ENCODE results near the gene PSTK. TPM values are rescaled to one million over a fixed set of nuclear protein-coding genes. Genes with fewer than 3 reads are reported as not detected.

Gene PSTK
- total and polyA plus RNA-seq, 2 experiments from 2014 or later = 1.4 to 7.0 TPM

- H3K9me3 ChIP-seq (ENCODE audit: low read depth) = no peaks in the 10 kb centered on the region
- H3K79me2 ChIP-seq (ENCODE audit: insufficient read depth) = no peaks in the 10 kb centered on the region
- H3K4me1 ChIP-seq (ENCODE audit: insufficient read depth) = no peaks in the 10 kb centered on the region
- H3K4me2 ChIP-seq (ENCODE audit: unreplicated experiment) = no peak overlapping the region
- no peak overlapping the region for H3K4me3 ChIP-seq
- H3K9ac ChIP-seq = no peak overlapping the region
- DNase-seq = no peak
- H3K27me3 ChIP-seq (replicated peaks; ENCODE audit: insufficient read depth) = no peaks in the 10 kb centered on the region
- no peak overlapping the region for H2AFZ ChIP-seq
- in situ Hi-C loops (cut with MboI) = no loop called here
- H3K27ac ChIP-seq = no peak overlapping the region
- H3K36me3 ChIP-seq (ENCODE audit: low read depth) = no peaks in the 10 kb centered on the region
- no peaks in the 10 kb centered on the region for H3F3A ChIP-seq (ENCODE audit: insufficient read depth)
- 79 to 81% methylated on average over 4 of the region's 4 CpGs for WGBS, 2 experiments (ENCODE audit: low coverage in 1 of 2, low lambda C conversion rate in 2 of 2, missing lambda C conversion rate in 2 of 2)
- H4K20me1 ChIP-seq (ENCODE audit: insufficient read depth) = no peaks in the 10 kb centered on the region
- no peaks in the 10 kb centered on the region for H3K9me2 ChIP-seq (ENCODE audit: insufficient read depth)
- no peak for TF ChIP-seq EZH2phosphoT487 (IDR thresholded peaks at IDR 0.05; ENCODE audit: insufficient read depth, low read depth)
- TF ChIP-seq EZH2 (IDR thresholded peaks at IDR 0.05; ENCODE audit: insufficient read depth, poor library complexity, severe bottlenecking) = no peak
These were observed 36.0 kb downstream of the PSTK start for GRCh38 chr10:123016228-123016627.

- no peaks in the 10 kb centered on the region for H3K9me2 ChIP-seq (ENCODE audit: insufficient read depth)
- in situ Hi-C loops (cut with MboI) = no loop called here
- H3K27me3 ChIP-seq (replicated peaks; ENCODE audit: insufficient read depth) = no peaks in the 10 kb centered on the region
- H3K4me1 ChIP-seq (ENCODE audit: insufficient read depth) = no peaks in the 10 kb centered on the region
- H3K36me3 ChIP-seq (ENCODE audit: low read depth) = no peaks in the 10 kb centered on the region
- H3K27ac ChIP-seq = no peak overlapping the region
- H3K4me3 ChIP-seq = no peak overlapping the region
- H3K9ac ChIP-seq = no peak overlapping the region
- no peaks in the 10 kb centered on the region for H4K20me1 ChIP-seq (ENCODE audit: insufficient read depth)
- DNase-seq = no peak
- no peak overlapping the region for H2AFZ ChIP-seq
- no peaks in the 10 kb centered on the region for H3F3A ChIP-seq (ENCODE audit: insufficient read depth)
- H3K79me2 ChIP-seq (ENCODE audit: insufficient read depth) = no peaks in the 10 kb centered on the region
- no peaks in the 10 kb centered on the region for H3K9me3 ChIP-seq (ENCODE audit: low read depth)
- 58 to 59% methylated on average over 9 of the region's 9 CpGs for WGBS, 2 experiments (ENCODE audit: low coverage in 1 of 2, low lambda C conversion rate in 2 of 2, missing lambda C conversion rate in 2 of 2)
- no peak for TF ChIP-seq EZH2 (IDR thresholded peaks at IDR 0.05; ENCODE audit: insufficient read depth, poor library complexity, severe bottlenecking)
- TF ChIP-seq EZH2phosphoT487 (IDR thresholded peaks at IDR 0.05; ENCODE audit: insufficient read depth, low read depth) = no peak
- no peak overlapping the region for H3K4me2 ChIP-seq (ENCODE audit: unreplicated experiment)
These were observed 37.4 kb downstream of the PSTK start for GRCh38 chr10:123017421-123018165.

- H2AFZ ChIP-seq = no peak overlapping the region
- H3K9me3 ChIP-seq (ENCODE audit: low read depth) = no peaks in the 10 kb centered on the region
- in situ Hi-C loops (cut with MboI) = no loop called here
- no peaks in the 10 kb centered on the region for H4K20me1 ChIP-seq (ENCODE audit: insufficient read depth)
- H3K4me3 ChIP-seq = no peak overlapping the region
- H3K36me3 ChIP-seq (ENCODE audit: low read depth) = no peaks in the 10 kb centered on the region
- no peaks in the 10 kb centered on the region for H3K79me2 ChIP-seq (ENCODE audit: insufficient read depth)
- no peak for DNase-seq
- TF ChIP-seq EZH2 (IDR thresholded peaks at IDR 0.05; ENCODE audit: insufficient read depth, poor library complexity, severe bottlenecking) = no peak
- TF ChIP-seq EZH2phosphoT487 (IDR thresholded peaks at IDR 0.05; ENCODE audit: insufficient read depth, low read depth) = no peak
- no peaks in the 10 kb centered on the region for H3F3A ChIP-seq (ENCODE audit: insufficient read depth)
- H3K27me3 ChIP-seq (replicated peaks; ENCODE audit: insufficient read depth) = no peaks in the 10 kb centered on the region
- H3K9me2 ChIP-seq (ENCODE audit: insufficient read depth) = no peaks in the 10 kb centered on the region
- H3K9ac ChIP-seq = no peak overlapping the region
- no peaks in the 10 kb centered on the region for H3K4me1 ChIP-seq (ENCODE audit: insufficient read depth)
- H3K27ac ChIP-seq = no peak overlapping the region
- no peak overlapping the region for H3K4me2 ChIP-seq (ENCODE audit: unreplicated experiment)
- 75 to 78% methylated on average over 7 of the region's 7 CpGs for WGBS, 2 experiments (ENCODE audit: low coverage in 1 of 2, low lambda C conversion rate in 2 of 2, missing lambda C conversion rate in 2 of 2)
These were observed 38.3 kb downstream of the PSTK start for GRCh38 chr10:123018531-123018930.

- no peak overlapping the region for H3K4me2 ChIP-seq (ENCODE audit: unreplicated experiment)
- no peak for TF ChIP-seq EZH2phosphoT487 (IDR thresholded peaks at IDR 0.05; ENCODE audit: insufficient read depth, low read depth)
- H3K27me3 ChIP-seq (replicated peaks; ENCODE audit: insufficient read depth) = no peaks in the 10 kb centered on the region
- H3K4me3 ChIP-seq = no peak overlapping the region
- H3K27ac ChIP-seq = no peak overlapping the region
- no peak overlapping the region for H3K9ac ChIP-seq
- H3K4me1 ChIP-seq (ENCODE audit: insufficient read depth) = no peaks in the 10 kb centered on the region
- H3K9me2 ChIP-seq (ENCODE audit: insufficient read depth) = no peaks in the 10 kb centered on the region
- no peaks in the 10 kb centered on the region for H3F3A ChIP-seq (ENCODE audit: insufficient read depth)
- WGBS, 2 experiments (ENCODE audit: low coverage in 1 of 2, low lambda C conversion rate in 2 of 2, missing lambda C conversion rate in 2 of 2) = 44 to 45% methylated on average over 3 of the region's 3 CpGs
- DNase-seq = no peak
- no peaks in the 10 kb centered on the region for H3K79me2 ChIP-seq (ENCODE audit: insufficient read depth)
- no peak overlapping the region for H2AFZ ChIP-seq
- no peaks in the 10 kb centered on the region for H3K9me3 ChIP-seq (ENCODE audit: low read depth)
- in situ Hi-C loops (cut with MboI) = no loop called here
- no peaks in the 10 kb centered on the region for H4K20me1 ChIP-seq (ENCODE audit: insufficient read depth)
- H3K36me3 ChIP-seq (ENCODE audit: low read depth) = no peaks in the 10 kb centered on the region
These were observed 39.1 kb downstream of the PSTK start for GRCh38 chr10:123019264-123019663.
